SK-N-SH treated with all-trans-retinoic acid at 6 μM for 48 hours (cell line): ENCODE data around the gene VAT1L.

Source experiments
- CREB5 ChIP-seq: fragments of 250-450 bp; sonication (Bioruptor Pico); IDR thresholded peaks from 2 replicates; pipeline ENCODE4 v1.5.1; 2020; ENCODE audit warnings: low read depth, mild to moderate bottlenecking, moderate library complexity
- CSDC2 ChIP-seq: fragments of 250-450 bp; sonication (Bioruptor Pico); IDR thresholded peaks from 2 replicates; pipeline ENCODE4 v1.5.0; 2020; ENCODE audit warnings: mild to moderate bottlenecking, moderate library complexity
- PATZ1 ChIP-seq: fragments of 250-450 bp; sonication (Bioruptor Pico); IDR thresholded peaks from 2 replicates; pipeline ENCODE4 v1.8.0; 2020; ENCODE audit warnings: mild to moderate bottlenecking, moderate library complexity, borderline replicate concordance
- TOX ChIP-seq: fragments of 250-450 bp; sonication (Bioruptor Pico); IDR thresholded peaks from 2 replicates; pipeline ENCODE4 v1.8.0; 2021; ENCODE audit warnings: mild to moderate bottlenecking, moderate library complexity, borderline replicate concordance
- ZFP30 ChIP-seq: fragments of 450-650 bp; formaldehyde crosslinking; IDR thresholded peaks from 2 replicates; pipeline ENCODE4 v1.5.0; 2022; ENCODE audit warnings: mild to moderate bottlenecking, moderate library complexity

- TF ChIP-seq CSDC2 (CRISPR knock-in tag) (no peak), PATZ1 (no peak), CREB5 (CRISPR knock-in tag) (no peak), ZFP30 (no peak), TOX (CRISPR knock-in tag) (no peak)
These were observed 68.2 kb downstream of the VAT1L start for GRCh38 chr16:77856438-77857160.
